Measurements from ENCODE around the gene LRBA.

- peak; percentile 17 to 66 (median 56) for TF ChIP-seq CTCF (IDR thresholded peaks at IDR 0.05)
- TF ChIP-seq POLR2A (IDR thresholded peaks at IDR 0.05): no peak
Measured at GRCh38 chr4:150297861-150298474, 717.1 kb downstream of the LRBA start.

Measured in body of pancreas (tissue), 4 donors.